Tibial artery (tissue), 4 donors: ENCODE data around the gene LCAT.

Experiments
- DNase-seq, 2 donors: peaks; one replicate each; pipeline ENCODE4 v3.0.0-alpha.2; 2019
- H3K27ac ChIP-seq, 2 donors: fragments of 200-600 bp; sonication (generic) in 1 of 2; 1 replicate in 1 of 2; 2 replicates in 1 of 2; pipeline ENCODE4 v1.5.1; 2018 to 2019; ENCODE audit warnings: mild to moderate bottlenecking in 1 of 2
- H3K27me3 ChIP-seq, 2 donors: fragments of 200-600 bp; sonication (generic) in 1 of 2; one replicate each; pipeline versions ENCODE4 v1.5.1 to v1.6.0; 2016 to 2019
- H3K36me3 ChIP-seq, 3 donors: fragments of 200-600 bp; sonication (generic) in 2 of 3; one replicate each; pipeline ENCODE4 v1.5.1; 2016 to 2019; ENCODE audit warnings: mild to moderate bottlenecking in 2 of 3
- H3K4me1 ChIP-seq, 4 donors: fragments of 200-600 bp; sonication (generic) in 2 of 4; 1 replicate in 3 of 4; 2 replicates in 1 of 4; pipeline ENCODE4 v1.5.1; 2016 to 2019
- H3K4me3 ChIP-seq, 2 donors: fragments of 200-600 bp; sonication (generic) in 1 of 2; 1 replicate in 1 of 2; 2 replicates in 1 of 2; pipeline ENCODE4 v1.5.1; 2018 to 2019; ENCODE audit warnings: mild to moderate bottlenecking in 2 of 2
- H3K9me3 ChIP-seq, 3 donors: fragments of 200-600 bp; sonication (generic) in 1 of 3; one replicate each; pipeline ENCODE4 v1.5.1; 2016 to 2019
- CTCF ChIP-seq, 2 experiments: fragments of 200-600 bp in 1 of 2; fragments of 450-650 bp in 1 of 2; IDR thresholded peaks; one replicate each; pipeline ENCODE4 v1.5.1; 2017 to 2019; ENCODE audit warnings: antibody characterized with exemption in 2 of 2, mild to moderate bottlenecking in 1 of 2, moderate library complexity in 1 of 2
- intact Hi-C: fragments of 100-400 bp; cut with DNase I; formaldehyde crosslinking; loops from one replicate; pipeline ENCODE4 v1.15.0; 2023; ENCODE audit warnings: low total_unique reads

The LCAT gene

GRCh38 chr16:67946966-67947558 lies 3.1 kb upstream of the LCAT start:
- DNase-seq = no peak
- Histone ChIP-seq H3K27me3 (no peaks in the 10 kb centered on the region), H3K4me1 (peaks cover 0 to 29% (median 26%) of the 10 kb centered on the region in 4 donors), H3K4me3 (no peak overlapping the region), H3K27ac (no peak overlapping the region), H3K36me3 (peaks cover 83 to 98% (median 91%) of the 10 kb centered on the region in 3 donors), H3K9me3 (no peaks in the 10 kb centered on the region)
- intact Hi-C loops = no loop called here
- no peak for TF ChIP-seq CTCF (IDR thresholded peaks at IDR 0.05)

GRCh38 chr16:67946128-67946569 lies 2.2 kb upstream of the LCAT start:
- intact Hi-C loops = no loop called here
- H3K4me1 ChIP-seq = peaks cover 0 to 23% (median 18%) of the 10 kb centered on the region in 4 donors
- H3K9me3 ChIP-seq = no peaks in the 10 kb centered on the region
- no peak for DNase-seq
- H3K36me3 ChIP-seq = peaks cover 78 to 96% (median 82%) of the 10 kb centered on the region in 3 donors
- H3K27me3 ChIP-seq = no peaks in the 10 kb centered on the region
- no peak overlapping the region for H3K27ac ChIP-seq
- no peak for TF ChIP-seq CTCF (IDR thresholded peaks at IDR 0.05)
- no peak overlapping the region for H3K4me3 ChIP-seq

GRCh38 chr16:67945392-67945933 lies 1.5 kb upstream of the LCAT start:
- H3K4me1 ChIP-seq = peaks cover 0 to 23% (median 18%) of the 10 kb centered on the region in 4 donors
- peak overlapping the region; percentile 80 to 83 for H3K27ac ChIP-seq
- intact Hi-C loops = no loop called here
- no peak overlapping the region for H3K4me3 ChIP-seq
- no peak for TF ChIP-seq CTCF (IDR thresholded peaks at IDR 0.05)
- H3K36me3 ChIP-seq = peaks cover 74 to 89% (median 76%) of the 10 kb centered on the region in 3 donors
- no peaks in the 10 kb centered on the region for H3K9me3 ChIP-seq
- DNase-seq = peak in 1 of 2 donors; percentile 17
- H3K27me3 ChIP-seq = no peaks in the 10 kb centered on the region

- H3K36me3 ChIP-seq = peaks cover 72 to 89% (median 76%) of the 10 kb centered on the region in 3 donors
- intact Hi-C loops = no loop called here
- H3K4me1 ChIP-seq = peaks cover 0 to 23% (median 18%) of the 10 kb centered on the region in 4 donors
- no peak for TF ChIP-seq CTCF (IDR thresholded peaks at IDR 0.05)
- no peak overlapping the region for H3K4me3 ChIP-seq
- H3K27me3 ChIP-seq = no peaks in the 10 kb centered on the region
- DNase-seq = peak in 1 of 2 donors; percentile 19
- no peaks in the 10 kb centered on the region for H3K9me3 ChIP-seq
- H3K27ac ChIP-seq = peak overlapping the region; percentile 80 to 83
Measured at GRCh38 chr16:67944690-67945391, 921 bp upstream of the LCAT start.

GRCh38 chr16:67943256-67943618 lies 683 bp downstream of the LCAT start:
- Histone ChIP-seq H3K27ac (peak overlapping the region; percentile 80 to 83), H3K9me3 (no peaks in the 10 kb centered on the region), H3K27me3 (no peaks in the 10 kb centered on the region), H3K4me3 (no peak overlapping the region), H3K36me3 (peaks cover 60 to 79% (median 65%) of the 10 kb centered on the region in 3 donors), H3K4me1 (peaks cover 0 to 23% (median 18%) of the 10 kb centered on the region in 4 donors)
- intact Hi-C loops = no loop called here
- no peak for TF ChIP-seq CTCF (IDR thresholded peaks at IDR 0.05)
- peak in 1 of 2 donors; percentile 16 for DNase-seq
